ENCODE results near the gene B3GAT2.
"Not testable (repeated sequence)": the region's sequence is repeated elsewhere in the genome, so short reads cannot be mapped to it uniquely, and the experiment has no call there.

B3GAT2 gene

DNA sequence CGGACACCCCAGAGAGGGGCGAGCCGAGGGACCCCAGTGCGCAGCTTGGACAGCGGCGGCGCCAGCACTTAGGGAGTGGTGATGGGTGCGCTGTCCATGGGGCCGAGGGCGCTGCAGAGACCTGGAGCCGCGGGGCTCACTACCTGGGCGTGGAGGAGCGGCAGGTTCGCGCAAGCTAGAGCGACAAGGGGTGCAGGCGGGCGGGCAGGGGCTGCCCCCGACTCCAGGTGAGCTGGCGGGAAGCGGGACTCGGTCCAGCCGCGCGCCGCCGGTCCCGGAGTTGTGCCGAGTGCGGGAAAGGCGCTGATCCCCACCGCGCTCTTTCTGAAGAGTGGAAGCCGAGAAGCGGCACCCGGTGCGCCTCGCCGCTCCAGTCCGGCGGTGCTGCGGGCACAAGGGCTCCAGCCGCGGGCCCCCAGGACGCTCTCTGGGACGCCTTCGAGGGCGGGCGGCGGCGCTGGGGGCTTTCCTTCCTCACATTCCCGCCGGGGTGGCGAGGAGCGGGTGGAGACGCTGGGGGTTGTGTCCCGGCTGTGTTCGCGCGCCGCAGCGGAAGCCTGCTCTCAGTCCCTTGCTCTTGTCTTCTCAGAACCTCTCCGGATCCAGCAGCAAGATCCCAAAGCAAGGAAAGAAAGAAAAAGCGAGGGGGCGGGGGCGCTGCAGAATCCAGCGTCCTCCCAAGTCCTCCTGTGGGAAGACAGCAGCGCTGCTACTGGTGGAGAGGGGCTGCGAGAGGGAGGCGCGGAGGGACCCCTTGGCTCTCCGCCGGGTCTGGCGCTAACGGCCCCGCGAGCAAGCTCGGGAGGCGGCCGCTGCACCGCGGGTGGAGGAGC, at the start of gene B3GAT2:
Gene B3GAT2 (minus strand): TSS at position 610 of the 833 bp plus-strand sequence. CDS start 631 bp downstream, outside the sequence.
- no peak for DNase-seq

- DNase-seq, result no peak
These were observed 41.3 kb upstream of the B3GAT2 start for GRCh38 chr6:70998148-70998547.

GRCh38 chr6:70997379-70997778, 40.5 kb upstream of the B3GAT2 start:
- no peak for DNase-seq

DNA sequence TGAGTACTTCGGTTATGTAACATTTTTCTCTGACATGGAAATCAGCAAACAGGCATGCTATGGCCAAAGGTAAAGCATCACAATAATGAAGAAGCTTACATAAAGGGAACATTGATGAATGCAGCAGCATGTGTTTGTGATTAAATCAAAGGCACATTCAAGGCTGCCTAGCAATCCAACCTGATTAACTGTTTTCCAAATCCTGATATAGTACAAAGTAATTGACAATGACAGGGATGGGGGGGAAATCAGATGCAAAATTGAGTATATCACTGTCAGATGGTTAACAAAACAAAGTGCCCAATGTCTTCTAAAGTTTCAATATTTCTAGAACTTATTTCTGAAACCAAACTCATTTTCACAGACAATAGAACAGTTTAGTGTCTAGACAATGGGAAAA, 39.2 kb upstream of the B3GAT2 start:
- no peak for DNase-seq

DNA sequence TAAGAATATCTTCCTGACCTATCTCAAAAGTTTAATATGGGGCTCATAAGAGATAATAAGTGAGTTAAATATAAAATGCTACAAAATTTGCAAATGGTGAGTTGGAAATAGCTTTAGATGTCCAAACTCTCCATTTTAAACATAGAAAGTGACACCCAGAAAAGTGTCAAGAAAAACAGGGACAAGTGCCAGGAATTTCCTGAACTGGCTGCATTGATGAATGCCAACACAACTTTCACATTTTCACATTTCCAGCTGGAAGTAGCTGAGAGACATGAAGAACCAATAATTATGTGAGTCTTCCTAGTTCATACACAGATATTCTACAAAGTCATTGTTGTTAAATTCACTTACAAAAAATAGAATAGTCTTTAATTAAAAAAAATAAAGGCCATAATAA, 38.6 kb upstream of the B3GAT2 start:
- no peak for DNase-seq

- no peak for DNase-seq
These were observed 34.4 kb upstream of the B3GAT2 start for GRCh38 chr6:70991253-70991652.

- no peak for DNase-seq
These were observed 28.3 kb upstream of the B3GAT2 start for GRCh38 chr6:70985156-70985555.

DNA sequence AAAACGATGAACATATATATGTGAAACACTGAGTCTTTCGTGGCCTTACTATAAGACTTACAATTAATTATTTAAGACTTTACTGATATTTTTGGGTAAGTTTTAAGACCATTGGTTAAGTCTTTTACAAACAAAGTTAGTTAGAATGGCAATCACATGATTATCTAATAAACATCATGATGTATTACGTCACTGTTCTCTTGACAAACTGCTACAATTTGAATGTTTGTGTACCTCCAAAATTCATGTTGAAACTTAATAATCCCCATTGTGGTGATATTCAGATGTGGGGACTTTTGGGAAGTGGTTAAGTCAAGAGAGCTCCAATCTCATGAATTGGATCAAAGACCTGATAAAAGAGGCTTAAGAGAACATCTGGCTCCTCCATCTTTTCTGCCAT, 25.9 kb upstream of the B3GAT2 start:
- DNase-seq, result no peak

- DNase-seq, result no peak
These were observed 23.9 kb upstream of the B3GAT2 start for GRCh38 chr6:70980727-70981126.

GRCh38 chr6:70973604-70974003, 16.7 kb upstream of the B3GAT2 start:
- DNase-seq, result no peak

DNA sequence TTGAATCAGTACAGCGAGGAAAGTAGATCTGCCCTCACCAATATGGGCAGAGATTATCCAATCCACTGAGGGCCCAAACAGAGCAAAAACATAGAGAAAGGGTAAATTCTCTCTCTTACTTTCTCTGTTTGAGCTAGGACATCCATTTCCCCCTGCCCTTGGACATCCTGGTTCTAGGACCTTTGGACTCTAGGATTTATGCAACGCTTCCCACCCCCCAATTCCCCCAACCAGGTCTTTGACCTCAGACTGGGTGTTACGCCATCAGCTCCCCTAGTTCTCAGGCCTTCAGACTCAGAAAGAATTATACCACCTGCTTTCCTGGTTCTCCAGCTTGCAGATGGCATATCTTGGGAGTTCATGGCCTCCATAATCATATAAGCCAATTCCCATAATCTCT, 10.2 kb upstream of the B3GAT2 start:
- no peak for DNase-seq

DNA sequence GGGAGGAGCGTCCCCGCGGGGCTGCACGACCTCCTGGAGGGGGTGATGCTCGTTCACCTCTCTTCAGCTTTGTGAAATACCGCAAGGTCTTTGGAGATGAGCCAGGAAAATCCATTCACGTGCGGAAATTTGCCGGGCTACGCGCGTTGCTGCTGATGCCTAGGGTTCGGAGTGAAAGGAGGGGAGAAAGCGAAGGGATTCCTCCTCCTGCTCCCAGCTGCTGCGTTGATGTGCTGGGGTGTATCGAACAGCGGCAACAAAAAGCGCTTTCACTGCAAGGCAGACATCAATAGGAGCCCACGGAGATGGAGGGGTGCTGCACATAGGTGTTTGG, 391 bp upstream of the B3GAT2 start:
- no peak for DNase-seq

- DNase-seq, result no peak
These were observed 739 bp downstream of the B3GAT2 start for GRCh38 chr6:70956191-70956450.

DNA sequence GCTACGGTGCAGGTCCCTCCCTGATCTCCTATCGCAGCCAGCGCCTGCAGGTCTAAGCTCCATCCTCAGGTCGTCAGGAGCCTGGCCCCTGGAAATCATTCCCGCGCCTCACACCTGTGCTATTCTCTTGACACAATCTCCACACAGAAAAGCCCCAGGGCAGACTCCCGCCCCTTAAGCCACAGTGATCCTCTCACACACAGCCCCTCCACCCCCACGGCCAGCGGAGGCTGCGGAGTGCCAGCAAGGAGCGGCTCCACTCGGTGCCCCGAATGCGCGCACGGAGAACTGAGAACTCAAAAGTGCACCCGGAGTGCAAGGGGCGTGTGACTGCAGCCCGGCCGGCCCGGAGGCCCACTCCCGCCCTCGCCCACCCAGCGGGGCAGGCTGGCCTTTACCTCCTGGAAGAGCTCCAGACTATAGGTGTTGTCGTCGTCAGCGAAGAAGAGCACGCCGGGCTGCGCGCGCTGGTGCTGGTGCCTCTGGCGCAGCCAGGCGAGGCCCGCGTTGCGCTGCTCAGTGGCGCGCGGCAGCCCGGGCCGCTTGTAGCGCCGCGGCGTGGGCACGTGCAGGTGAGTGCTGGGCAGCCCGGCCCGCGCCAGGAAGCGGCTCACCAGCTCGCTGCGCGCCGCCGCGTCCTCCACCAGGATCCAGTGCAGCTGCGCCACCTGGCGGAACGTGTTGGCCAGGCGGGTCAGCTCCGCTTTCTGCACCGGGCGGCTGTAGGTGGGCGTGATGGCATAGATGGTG, 1.2 kb downstream of the B3GAT2 start:
- DNase-seq, result peak; percentile 40 to 76

DNA sequence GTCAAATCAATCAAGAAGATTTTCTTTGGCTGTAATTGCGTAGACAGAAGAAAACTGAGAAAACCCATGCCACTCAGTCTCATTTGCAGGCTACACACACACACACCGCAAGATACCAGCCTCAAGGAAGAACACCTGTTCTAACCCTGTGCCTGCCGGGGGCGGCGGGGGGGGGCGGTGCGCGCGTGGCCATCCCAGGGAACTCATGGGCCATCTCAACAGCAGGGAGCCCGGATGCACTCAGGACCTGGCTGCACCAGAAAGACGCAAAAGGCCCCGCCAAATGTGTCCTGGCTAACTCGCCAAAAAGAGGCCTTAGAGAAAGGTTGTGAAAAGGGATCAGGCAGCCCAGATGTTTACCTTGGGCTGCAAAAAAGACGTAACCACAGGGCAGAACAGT, 2.1 kb downstream of the B3GAT2 start:
- no peak for DNase-seq

DNA sequence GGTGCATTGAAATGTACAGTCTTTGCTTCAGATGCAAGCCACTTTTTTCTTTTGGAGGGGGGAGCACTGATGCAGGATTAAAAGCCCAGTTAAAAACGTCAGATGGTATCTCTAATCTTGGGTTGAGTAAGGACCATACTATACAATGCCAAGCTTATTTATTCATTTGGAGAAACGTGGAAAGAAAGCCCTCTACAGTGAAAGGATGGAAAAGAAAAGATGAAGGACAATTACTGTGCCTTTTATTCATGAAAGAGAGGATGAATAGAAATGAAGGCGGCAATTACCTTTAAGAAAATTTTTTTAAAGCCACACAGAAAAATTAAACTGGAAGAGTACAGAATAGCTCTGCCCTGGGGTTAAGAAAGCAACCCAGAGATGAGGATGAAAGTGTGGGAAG, 2.7 kb downstream of the B3GAT2 start:
- no peak for DNase-seq

DNA sequence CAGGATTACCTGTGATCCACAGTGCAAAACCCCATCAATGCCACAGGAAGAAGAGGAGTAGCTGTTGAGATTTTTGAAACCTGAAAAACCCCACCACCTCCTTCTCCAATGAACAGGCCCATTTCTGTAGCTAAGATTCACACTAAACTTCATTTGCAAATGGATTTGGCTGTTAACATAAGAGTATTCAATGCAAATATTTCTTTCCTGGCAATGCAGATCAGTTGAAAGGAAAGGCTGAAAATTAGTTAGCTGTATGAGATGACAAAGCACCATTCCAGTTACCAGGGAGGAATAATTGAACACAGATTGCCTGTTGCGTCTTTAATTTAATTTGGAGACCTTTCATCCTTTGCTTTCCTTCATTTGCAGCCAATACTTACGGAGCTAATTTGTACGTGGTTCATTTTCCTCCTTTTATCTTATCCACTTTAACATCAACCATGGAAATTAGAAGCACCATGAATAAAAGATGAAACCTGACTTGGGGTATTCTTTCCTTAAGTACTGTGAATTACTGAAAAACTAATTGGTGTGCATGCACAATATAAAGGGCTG, 4.2 kb downstream of the B3GAT2 start:
- no peak for DNase-seq

DNA sequence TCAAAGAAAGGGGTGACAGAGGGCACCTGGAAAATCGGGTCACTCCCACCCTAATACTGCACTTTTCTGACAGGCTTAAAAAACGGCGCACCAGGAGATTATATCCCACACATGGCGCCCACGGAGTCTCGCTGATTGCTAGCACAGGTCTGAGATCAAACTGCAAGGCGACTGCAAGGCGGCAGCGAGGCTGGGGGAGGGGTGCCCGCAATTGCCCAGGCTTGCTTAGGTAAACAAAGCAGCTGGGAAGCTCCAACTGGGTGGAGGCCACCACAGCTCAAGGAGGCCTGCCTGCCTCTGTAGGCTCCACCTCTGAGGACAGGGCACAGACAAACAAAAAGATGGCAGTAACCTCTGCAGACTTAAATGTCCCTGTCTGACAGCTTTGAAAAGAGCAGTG, 12.5 kb downstream of the B3GAT2 start:
- not testable (repeated sequence) for DNase-seq

- no peak for DNase-seq
These were observed 23.0 kb downstream of the B3GAT2 start for GRCh38 chr6:70933853-70934252.

GRCh38 chr6:70905742-70906141, 51.1 kb downstream of the B3GAT2 start:
- DNase-seq, result no peak

DNA sequence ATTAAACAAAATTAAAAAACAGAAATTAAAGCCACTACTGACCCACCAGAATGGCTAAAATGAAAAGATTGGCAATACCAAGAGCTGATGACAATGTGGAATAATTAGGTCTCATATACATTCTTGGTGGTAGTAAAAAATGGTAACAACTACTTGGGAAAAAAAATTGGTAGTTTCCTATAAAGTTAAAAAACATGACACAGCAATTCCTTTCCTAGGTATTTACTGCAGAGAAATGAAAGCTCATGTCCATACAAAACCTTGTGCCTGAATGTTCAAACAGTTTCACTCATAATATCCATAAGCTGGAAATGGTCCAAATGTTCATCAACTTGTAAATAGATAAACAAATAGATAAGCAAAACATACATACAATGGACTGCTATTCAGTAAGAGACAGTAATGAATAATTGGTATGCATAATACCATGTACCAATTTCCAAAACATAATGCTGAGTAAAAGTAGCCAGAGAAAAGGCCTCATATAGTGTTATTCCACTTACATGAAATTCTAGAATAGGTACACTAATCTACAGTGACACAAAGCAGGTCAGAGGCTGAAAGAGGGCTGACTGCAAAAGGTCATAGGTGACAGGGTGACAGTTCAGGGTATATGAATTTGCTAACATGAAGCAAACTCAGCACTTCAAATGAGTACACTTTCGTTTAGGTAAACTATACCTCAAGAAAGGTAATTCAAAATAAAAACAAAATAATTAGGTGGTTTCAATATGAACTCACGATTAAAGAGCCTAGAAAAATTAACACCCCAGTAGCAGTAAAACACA, 53.0 kb downstream of the B3GAT2 start:
- no peak for DNase-seq

DNA sequence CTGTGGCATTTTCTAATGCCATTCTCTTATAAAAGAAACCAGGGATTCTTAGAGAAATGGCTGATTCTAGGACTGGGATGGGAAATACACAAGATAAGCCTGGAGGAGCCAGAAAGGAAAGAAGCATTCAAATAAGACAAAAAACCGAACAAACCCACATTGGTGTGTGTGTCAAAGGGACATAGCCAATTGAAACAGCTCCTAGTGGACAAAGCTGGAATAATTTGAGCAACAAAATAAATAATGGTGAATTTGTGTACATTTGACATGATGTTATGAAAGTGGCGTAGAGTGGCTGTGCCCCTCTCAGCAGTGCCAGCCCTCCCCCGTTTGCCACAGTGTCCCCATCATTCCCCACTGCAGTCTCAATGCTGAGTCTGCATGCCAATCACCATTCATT, 55.5 kb downstream of the B3GAT2 start:
- DNase-seq, result no peak

DNA sequence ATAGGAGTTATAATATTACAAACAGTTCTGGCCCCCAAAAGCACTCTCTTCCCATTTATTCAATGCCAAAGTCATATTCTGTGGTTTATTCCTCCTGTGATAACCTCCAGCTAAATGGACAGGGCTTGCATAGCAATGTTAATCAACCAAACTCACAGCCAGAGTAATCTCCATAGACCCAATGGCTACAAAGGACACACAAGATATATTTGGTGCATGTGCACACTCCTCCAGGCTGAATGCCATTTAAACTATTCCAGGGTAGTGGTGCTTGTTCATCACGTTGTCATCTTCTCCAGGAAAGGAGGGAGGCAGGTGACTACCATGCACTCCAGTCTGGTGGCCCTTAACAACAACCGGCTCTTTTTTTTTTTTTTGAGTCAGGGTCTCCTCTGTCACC, 56.8 kb downstream of the B3GAT2 start:
- no peak for DNase-seq

DNA sequence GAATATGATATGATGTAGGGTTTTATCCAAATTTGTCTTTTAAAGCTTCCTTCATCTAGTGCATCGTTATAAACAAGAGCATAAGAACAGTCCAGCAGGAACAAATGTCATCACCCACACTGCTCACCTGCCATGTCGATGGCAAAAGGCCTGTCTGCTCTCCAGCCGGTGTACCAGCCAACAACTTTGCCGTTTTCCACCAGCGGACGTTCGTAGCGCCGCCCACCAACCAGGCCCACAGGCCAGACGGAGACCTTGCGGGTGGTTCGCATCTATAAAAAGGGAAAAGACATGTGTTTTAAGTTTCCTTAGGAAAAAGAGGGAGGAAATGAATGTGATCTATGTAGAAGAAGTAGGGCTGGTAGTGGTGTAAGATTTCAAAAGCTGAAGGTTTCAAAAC, 62.9 kb downstream of the B3GAT2 start:
- DNase-seq, result no peak
